ENCODE results near the gene TAF13. TPM values are rescaled to one million over a fixed set of nuclear protein-coding genes. Genes with fewer than 3 reads are reported as not detected.

Gene TAF13
- total RNA-seq, 3 donors from 2014 or later (not counting 1 experiment from before 2014, with no cell fraction given): 44.4 to 54.5 (median 47.2) TPM

GRCh38 chr1:109083501-109083900 lies 7.7 kb upstream of the TAF13 start:
- Mint-ChIP-seq H3K4me3 (no peak overlapping the region), H3K27ac (no peak overlapping the region), H3K4me1 (no peaks in the 10 kb centered on the region), H3K27me3 (ENCODE audit: low read depth in 2 of 2) (peaks cover 5 to 6% of the 10 kb centered on the region in 2 donors), H3K36me3 (no peaks in the 10 kb centered on the region), H3K9me3 (no peaks in the 10 kb centered on the region)
- Histone ChIP-seq H3K4me1 (ENCODE audit: control insufficient read depth, insufficient read depth, low read length) (no peaks in the 10 kb centered on the region), H3K36me3 (ENCODE audit: control insufficient read depth, insufficient read depth, low read length) (no peaks in the 10 kb centered on the region), H3K27me3 (ENCODE audit: control insufficient read depth, insufficient read depth, low read length) (no peaks in the 10 kb centered on the region), H3K9me3 (ENCODE audit: control insufficient read depth, insufficient read depth, low read length) (no peaks in the 10 kb centered on the region), H3K27ac (ENCODE audit: low read length) (no peak overlapping the region), H3K4me3 (ENCODE audit: low read length) (no peak overlapping the region)
- ATAC-seq (no peak), DNase-seq (no peak)
- TF ChIP-seq CTCF (IDR thresholded peaks at IDR 0.05): no peak
- WGBS (ENCODE audit: insufficient coverage): 95% methylated on average over 3 of the region's 3 CpGs
- intact Hi-C loops (cut with micrococcal nuclease): no loop called here

- no peaks in the 10 kb centered on the region for H3K9me3 ChIP-seq (ENCODE audit: control insufficient read depth, insufficient read depth, low read length)
- H3K36me3 ChIP-seq (ENCODE audit: control insufficient read depth, insufficient read depth, low read length): no peaks in the 10 kb centered on the region
- H3K4me3 Mint-ChIP-seq: no peak overlapping the region
- no peak for TF ChIP-seq CTCF (IDR thresholded peaks at IDR 0.05)
- H3K27ac Mint-ChIP-seq: no peak overlapping the region
- H3K4me1 Mint-ChIP-seq: peaks cover 6 to 7% of the 10 kb centered on the region in 2 donors
- no peak overlapping the region for H3K27ac ChIP-seq (ENCODE audit: low read length)
- peaks cover 5 to 6% of the 10 kb centered on the region in 2 donors for H3K27me3 Mint-ChIP-seq (ENCODE audit: low read depth in 2 of 2)
- no peak overlapping the region for H3K4me3 ChIP-seq (ENCODE audit: low read length)
- WGBS (ENCODE audit: insufficient coverage): 100% methylated on average over 4 of the region's 5 CpGs
- ATAC-seq (no peak), DNase-seq (no peak)
- no peaks in the 10 kb centered on the region for H3K27me3 ChIP-seq (ENCODE audit: control insufficient read depth, insufficient read depth, low read length)
- intact Hi-C loops (cut with micrococcal nuclease): no loop called here
- no peaks in the 10 kb centered on the region for H3K36me3 Mint-ChIP-seq
- peaks cover 8% of the 10 kb centered on the region for H3K4me1 ChIP-seq (ENCODE audit: control insufficient read depth, insufficient read depth, low read length)
- H3K9me3 Mint-ChIP-seq: no peaks in the 10 kb centered on the region
Observed at GRCh38 chr1:109080441-109081082, 4.8 kb upstream of the TAF13 start.

GRCh38 chr1:109079240-109079622 lies 3.4 kb upstream of the TAF13 start:
- WGBS (ENCODE audit: insufficient coverage): 100% methylated on average over 1 of the region's 2 CpGs
- Mint-ChIP-seq H3K4me1 (peaks cover 19% of the 10 kb centered on the region in 2 donors), H3K27ac (no peak overlapping the region)

More at GRCh38 chr1:109079240-109079622, 3.4 kb upstream of the TAF13 start:
- DNase-seq: no peak
- intact Hi-C loops (cut with micrococcal nuclease): no loop called here
- no peak overlapping the region for H3K4me3 Mint-ChIP-seq
- Histone ChIP-seq H3K4me3 (ENCODE audit: low read length) (no peak overlapping the region), H3K9me3 (ENCODE audit: control insufficient read depth, insufficient read depth, low read length) (no peaks in the 10 kb centered on the region), H3K36me3 (ENCODE audit: control insufficient read depth, insufficient read depth, low read length) (no peaks in the 10 kb centered on the region), H3K27me3 (ENCODE audit: control insufficient read depth, insufficient read depth, low read length) (no peaks in the 10 kb centered on the region), H3K4me1 (ENCODE audit: control insufficient read depth, insufficient read depth, low read length) (peaks cover 8% of the 10 kb centered on the region), H3K27ac (ENCODE audit: low read length) (no peak overlapping the region)
- H3K9me3 Mint-ChIP-seq: no peaks in the 10 kb centered on the region
- H3K27me3 Mint-ChIP-seq (ENCODE audit: low read depth in 2 of 2): peaks cover 5 to 6% of the 10 kb centered on the region in 2 donors
- no peak for ATAC-seq
- no peak for TF ChIP-seq CTCF (IDR thresholded peaks at IDR 0.05)
- H3K36me3 Mint-ChIP-seq: no peaks in the 10 kb centered on the region
